Activated effector memory CD4-positive, alpha-beta T cell treated with Interleukin-2 at 50 U/mL for 16 hours (primary cell): ENCODE measurements around the gene DTNB.
"Not testable (repeated sequence)": the region's sequence is repeated elsewhere in the genome, so short reads cannot be mapped to it uniquely, and the experiment has no call there.

ENCODE experiments used
- DNase-seq: peaks from one replicate; pipeline ENCODE4 v3.0.0-alpha.2; 2020

Gene DTNB

GRCh38 chr2:25586726-25587144 is 86.6 kb downstream of the DTNB start:
- no peak for DNase-seq

- no peak for DNase-seq
Observed at GRCh38 chr2:25585189-25585588, 88.2 kb downstream of the DTNB start.

- no peak for DNase-seq
Observed at GRCh38 chr2:25582077-25582830, 91.1 kb downstream of the DTNB start.

GRCh38 chr2:25576596-25576995 is 96.8 kb downstream of the DTNB start:
- DNase-seq, result no peak

GRCh38 chr2:25572638-25573037 is 100.7 kb downstream of the DTNB start:
- DNase-seq, result no peak

GRCh38 chr2:25570161-25570845 is 103.1 kb downstream of the DTNB start:
- no peak for DNase-seq

- DNase-seq, result no peak
Observed at GRCh38 chr2:25567406-25567805, 106.0 kb downstream of the DTNB start.

- DNase-seq, result no peak
Observed at GRCh38 chr2:25566694-25567093, 106.7 kb downstream of the DTNB start.

- DNase-seq, result no peak
Observed at GRCh38 chr2:25566094-25566493, 107.3 kb downstream of the DTNB start.

- no peak for DNase-seq
Observed at GRCh38 chr2:25561136-25561850, 112.1 kb downstream of the DTNB start.

- DNase-seq, result no peak
Observed at GRCh38 chr2:25559148-25559547, 114.2 kb downstream of the DTNB start.

- DNase-seq, result no peak
Observed at GRCh38 chr2:25558262-25558661, 115.1 kb downstream of the DTNB start.

GRCh38 chr2:25557179-25558036 is 116.0 kb downstream of the DTNB start:
- no peak for DNase-seq

GRCh38 chr2:25552318-25552717 is 121.1 kb downstream of the DTNB start:
- no peak for DNase-seq

GRCh38 chr2:25551316-25551715 is 122.1 kb downstream of the DTNB start:
- DNase-seq, result no peak

GRCh38 chr2:25549571-25549970 is 123.8 kb downstream of the DTNB start:
- not testable (repeated sequence) for DNase-seq

GRCh38 chr2:25548601-25549000 is 124.8 kb downstream of the DTNB start:
- DNase-seq, result no peak

GRCh38 chr2:25546852-25547251 is 126.5 kb downstream of the DTNB start:
- no peak for DNase-seq

GRCh38 chr2:25545899-25546298 is 127.5 kb downstream of the DTNB start:
- DNase-seq, result no peak

GRCh38 chr2:25544445-25544844 is 128.9 kb downstream of the DTNB start:
- DNase-seq, result no peak

GRCh38 chr2:25543939-25544338 is 129.4 kb downstream of the DTNB start:
- DNase-seq, result no peak

- no peak for DNase-seq
Observed at GRCh38 chr2:25541378-25541777, 132.0 kb downstream of the DTNB start.

- DNase-seq, result no peak
Observed at GRCh38 chr2:25539136-25539535, 134.2 kb downstream of the DTNB start.
